GM21515 (cell line): ENCODE measurements around the gene ADAD2.

Source experiments
- ATAC-seq: cut with Tn5 transposase; IDR thresholded peaks from one replicate; pipeline ENCODE4 v1.9.1; 2021; ENCODE audit not compliant: unreplicated experiment

Gene ADAD2

DNA sequence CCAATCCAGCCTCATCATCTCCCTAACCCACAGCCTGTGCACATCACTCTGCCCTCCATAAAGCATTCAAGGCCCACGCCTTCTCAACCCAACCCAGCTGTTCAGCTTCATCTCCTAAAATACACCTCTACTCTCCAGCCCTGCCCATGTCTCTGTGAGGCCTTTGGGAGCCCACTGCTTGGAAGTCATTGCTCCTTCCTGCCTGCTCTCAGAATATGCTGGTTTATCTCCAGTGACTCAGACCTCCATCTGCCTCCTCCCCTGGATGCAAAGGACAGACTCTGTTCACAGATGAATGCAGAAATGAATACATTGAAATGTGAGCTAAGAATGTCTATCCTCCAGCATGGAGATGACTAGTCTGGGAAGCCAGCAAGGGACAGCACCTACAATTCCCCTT is 29.9 kb downstream of the ADAD2 start:
- ATAC-seq = no peak

DNA sequence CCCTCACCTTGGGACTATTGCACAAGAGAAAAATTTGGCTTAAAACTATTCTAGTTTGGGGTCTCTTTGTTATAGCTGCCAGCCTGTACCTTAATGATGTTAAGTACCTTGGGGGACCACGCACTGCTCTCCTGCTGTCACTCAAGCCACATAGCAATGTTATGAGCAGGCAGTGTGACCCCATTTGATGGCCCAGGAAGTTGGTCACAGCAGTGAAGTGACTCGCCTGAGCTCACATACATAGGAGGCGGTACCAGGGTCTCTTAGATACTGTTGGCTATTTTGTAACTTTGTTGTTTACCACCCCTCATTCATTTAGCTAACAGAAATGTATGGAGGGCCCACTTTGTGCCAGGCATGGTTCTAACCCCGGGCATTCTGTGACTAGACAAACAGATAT is 32.5 kb downstream of the ADAD2 start:
- ATAC-seq = no peak

- ATAC-seq = no peak
These were observed 33.6 kb downstream of the ADAD2 start for GRCh38 chr16:84224554-84224953.

- no peak for ATAC-seq
These were observed 34.2 kb downstream of the ADAD2 start for GRCh38 chr16:84225126-84225525.

GRCh38 chr16:84225571-84225970 is 34.6 kb downstream of the ADAD2 start:
- no peak for ATAC-seq

DNA sequence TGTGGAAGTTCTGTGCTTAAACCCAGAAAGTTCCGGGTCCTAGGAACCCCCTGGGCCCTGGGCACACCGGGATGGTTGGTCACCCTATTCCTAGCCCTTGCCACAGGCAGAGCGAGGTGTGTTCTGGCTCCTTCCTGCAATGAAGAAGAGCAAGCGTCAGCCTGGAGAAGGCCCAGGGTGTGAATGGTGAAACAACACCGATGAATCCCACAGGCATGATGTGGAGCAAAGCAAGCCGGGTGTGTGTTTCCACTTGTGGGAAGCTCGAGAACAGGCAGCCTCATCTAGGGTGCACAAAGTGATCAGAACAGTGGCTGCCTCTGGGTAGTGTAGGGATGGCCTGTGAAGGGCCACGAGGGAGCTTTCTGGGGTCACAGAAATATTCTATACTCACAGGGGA is 35.1 kb downstream of the ADAD2 start:
- ATAC-seq = no peak

DNA sequence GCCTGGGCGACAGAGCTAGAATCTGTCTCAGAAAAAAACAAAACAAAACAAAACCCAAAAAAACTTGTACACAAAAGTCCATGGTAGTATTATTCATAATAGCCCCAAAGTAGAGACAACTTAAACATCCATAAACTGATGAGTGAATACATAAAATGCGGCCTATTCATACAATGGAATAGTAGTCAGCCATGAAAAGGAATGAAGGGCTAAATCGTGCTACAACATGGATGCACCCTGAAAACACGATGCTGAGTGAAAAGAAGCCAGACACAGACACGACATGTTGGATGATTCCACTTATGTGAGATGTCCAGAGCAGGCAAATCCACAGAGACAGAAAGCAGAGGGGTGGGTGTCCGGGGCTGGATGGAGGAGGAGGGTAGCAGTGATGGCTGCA is 36.6 kb downstream of the ADAD2 start:
- no peak for ATAC-seq

- ATAC-seq = no peak
These were observed 37.4 kb downstream of the ADAD2 start for GRCh38 chr16:84228256-84228838.

DNA sequence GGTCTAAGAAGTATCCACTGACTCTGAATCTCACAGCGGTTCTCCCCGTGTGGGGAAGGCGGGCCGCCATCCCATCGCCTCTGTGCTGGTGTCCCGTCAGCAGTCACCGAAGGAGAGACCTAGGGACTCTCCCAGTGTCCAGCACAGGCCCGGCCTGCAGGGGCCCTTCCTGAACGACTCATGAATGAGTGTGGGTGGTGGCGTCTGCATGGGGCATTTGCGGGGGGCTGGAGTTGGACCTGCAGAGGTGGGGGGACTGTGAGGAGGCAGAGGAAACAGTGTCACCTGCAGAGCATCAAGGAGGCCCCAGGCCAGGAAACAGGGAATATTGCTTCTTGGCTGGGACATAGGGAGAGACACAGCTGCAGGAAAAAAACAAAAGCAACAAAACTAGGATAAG is 38.5 kb downstream of the ADAD2 start:
- ATAC-seq = no peak

- no peak for ATAC-seq
These were observed 41.1 kb downstream of the ADAD2 start for GRCh38 chr16:84232060-84232459.

DNA sequence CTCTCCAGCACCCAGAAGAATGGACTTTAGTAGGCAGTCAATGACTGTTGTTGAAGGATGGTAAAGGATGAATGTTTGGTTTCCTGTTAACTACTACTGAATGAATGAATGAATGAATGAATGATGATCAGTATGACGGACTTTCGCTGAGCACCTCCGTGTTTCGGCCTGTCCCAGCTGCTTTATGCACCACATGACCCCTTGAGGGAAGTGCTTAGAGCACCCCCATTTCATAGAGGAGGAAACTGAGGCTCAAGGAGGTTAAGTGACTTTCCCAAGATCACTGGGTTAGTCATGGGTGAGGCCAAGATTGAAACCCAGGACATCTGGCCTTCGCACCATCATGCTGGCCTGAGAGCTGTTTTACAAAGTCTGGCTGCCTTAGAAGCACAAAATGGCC is 42.0 kb downstream of the ADAD2 start:
- ATAC-seq = no peak

- ATAC-seq = no peak
These were observed 42.8 kb downstream of the ADAD2 start for GRCh38 chr16:84233748-84234147.

DNA sequence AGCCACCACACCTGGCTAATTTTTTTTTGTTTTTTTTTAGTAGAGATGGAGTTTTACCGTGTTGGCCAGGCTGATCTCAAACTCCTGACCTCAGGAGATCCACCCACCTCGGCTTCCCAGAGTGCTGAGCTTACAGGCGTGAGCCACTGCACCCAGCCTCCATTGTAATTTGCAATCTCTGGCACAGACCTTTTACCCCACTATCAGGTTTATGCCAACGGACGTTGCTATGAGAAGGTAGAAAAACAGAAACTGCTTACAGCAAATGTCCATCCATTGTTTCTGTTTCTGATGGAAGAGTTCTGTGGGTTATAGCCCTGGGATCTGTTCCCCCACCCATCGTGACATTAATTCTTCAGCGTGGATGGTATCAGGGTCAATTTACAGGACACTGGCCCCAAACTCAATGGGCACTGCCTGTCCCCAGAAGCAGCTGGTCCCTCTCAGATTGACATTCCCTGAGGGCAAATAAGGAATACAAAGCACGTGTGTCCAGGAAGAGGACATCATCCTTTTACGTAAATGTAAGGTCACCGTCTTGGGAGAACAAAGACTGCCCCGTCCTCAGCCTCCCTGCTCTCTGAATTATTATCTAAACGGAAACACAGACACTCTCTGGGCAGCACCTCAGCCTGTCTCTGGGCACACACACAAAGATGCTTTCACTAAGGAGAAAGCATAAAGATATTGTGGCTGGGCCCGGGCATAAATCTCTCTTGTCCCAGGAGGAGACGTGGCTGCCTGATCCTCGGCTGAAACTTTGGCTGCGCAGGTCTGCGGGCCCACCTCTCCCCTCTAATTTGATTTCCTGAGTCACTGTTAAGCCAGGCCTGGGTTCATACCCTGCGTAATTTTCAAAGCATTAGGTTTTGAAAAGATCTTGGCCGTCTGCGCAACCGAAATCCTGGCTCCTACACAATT is 43.6 kb downstream of the ADAD2 start:
- ATAC-seq = no peak

- ATAC-seq = no peak
These were observed 45.7 kb downstream of the ADAD2 start for GRCh38 chr16:84236671-84237070.

- ATAC-seq = no peak
These were observed 47.2 kb downstream of the ADAD2 start for GRCh38 chr16:84237994-84238750.

DNA sequence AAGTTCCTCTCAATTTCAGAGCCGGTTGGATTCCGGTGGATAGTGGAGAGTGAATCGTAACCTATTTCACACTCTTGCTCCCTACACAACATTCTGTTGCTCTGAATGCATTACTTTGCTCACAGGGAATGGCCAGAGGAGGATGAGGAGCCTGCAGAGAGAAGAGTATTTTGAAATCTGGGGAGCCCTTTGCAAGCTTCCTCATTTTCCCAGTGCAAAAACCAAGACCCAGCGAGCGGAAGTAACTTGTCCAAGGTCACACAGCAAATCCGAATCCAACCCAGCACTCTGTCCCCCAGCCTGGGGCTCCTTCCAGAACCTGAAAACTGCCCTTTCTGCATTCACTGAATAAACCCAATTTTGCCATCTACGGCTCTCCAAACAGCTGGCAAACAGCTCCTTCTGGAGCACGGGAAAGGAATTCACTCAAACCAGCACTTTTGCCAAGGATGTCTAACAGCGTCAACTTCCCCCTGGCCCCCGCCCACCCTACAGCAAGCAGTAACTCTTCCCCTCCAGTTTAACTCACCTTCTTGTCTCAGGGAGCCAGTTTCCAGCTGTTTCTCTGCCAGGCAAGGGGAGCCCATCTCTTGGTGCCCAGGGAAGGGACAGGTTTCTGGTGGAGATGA is 48.3 kb downstream of the ADAD2 start:
- no peak for ATAC-seq

GRCh38 chr16:84239909-84240308 is 49.0 kb downstream of the ADAD2 start, which contains the start of gene KCNG4:
KCNG4 (minus strand) TSS chr16:84240012; CDS start chr16:84237485, 2,527 bp downstream.
- no peak for ATAC-seq

DNA sequence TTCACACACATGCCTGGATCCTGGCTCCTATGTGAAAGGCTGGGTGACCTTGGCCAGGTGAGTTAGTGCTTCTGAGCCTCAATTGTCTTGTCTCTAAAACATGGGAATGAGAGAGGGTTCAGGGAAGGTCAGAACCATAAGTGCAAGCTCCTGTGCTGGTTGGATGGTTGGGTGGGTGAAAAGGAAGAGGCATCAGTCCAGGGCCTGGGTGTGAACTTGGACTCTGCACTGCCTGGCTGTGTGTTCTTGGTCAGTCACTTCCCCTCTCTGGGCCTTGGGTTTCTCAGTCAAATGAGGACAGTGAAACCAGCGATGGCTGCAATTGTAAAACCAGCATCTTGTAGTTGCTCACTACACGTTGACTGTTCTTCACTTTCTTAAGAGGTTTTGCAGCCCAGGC is 49.5 kb downstream of the ADAD2 start:
- no peak for ATAC-seq

GRCh38 chr16:84241778-84242177 is 50.8 kb downstream of the ADAD2 start:
- no peak for ATAC-seq

DNA sequence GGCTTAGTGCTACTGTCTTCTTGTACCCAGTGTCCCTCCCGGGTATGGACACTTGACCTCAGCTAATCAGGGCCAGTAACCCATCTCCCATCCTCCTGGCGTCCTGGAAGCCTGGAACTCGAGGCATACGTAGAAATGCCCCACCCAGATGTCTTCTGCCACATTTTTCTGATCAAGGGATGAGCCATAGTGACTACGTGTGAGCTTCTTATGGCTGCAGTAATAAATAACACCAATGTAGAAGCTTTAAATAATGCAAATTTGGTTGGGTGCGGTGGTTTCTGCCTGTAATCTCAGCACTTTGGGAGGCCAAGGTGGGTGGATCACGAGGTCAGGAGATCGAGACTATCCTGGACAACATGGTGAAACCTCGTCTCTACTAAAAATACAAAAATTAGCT is 51.9 kb downstream of the ADAD2 start:
- no peak for ATAC-seq

GRCh38 chr16:84243732-84244131 is 52.8 kb downstream of the ADAD2 start:
- no peak for ATAC-seq
